Endometrium (tissue), 2 donors: ENCODE data around the gene SKAP2.

Experiments used
- FAIRE-seq: peaks from 2 replicates; lab custom pipeline; 2012; peaks lifted over from hg19 to GRCh38; lab: Jason Lieb, UNC
- donor health status: control.
- donor health status: control.

SKAP2 gene

GRCh38 chr7:26631601-26632000, 232.8 kb downstream of the SKAP2 start:
- FAIRE-seq = no peak

- no peak for FAIRE-seq
Observed at GRCh38 chr7:26630941-26631580, 233.3 kb downstream of the SKAP2 start.

GRCh38 chr7:26630361-26630760, 234.0 kb downstream of the SKAP2 start:
- no peak for FAIRE-seq

GRCh38 chr7:26629696-26630095, 234.7 kb downstream of the SKAP2 start:
- FAIRE-seq = no peak

GRCh38 chr7:26627891-26628341, 236.5 kb downstream of the SKAP2 start:
- no peak for FAIRE-seq

GRCh38 chr7:26627221-26627620, 237.2 kb downstream of the SKAP2 start:
- no peak for FAIRE-seq

- FAIRE-seq = no peak
Observed at GRCh38 chr7:26626687-26627086, 237.7 kb downstream of the SKAP2 start.

- FAIRE-seq = no peak
Observed at GRCh38 chr7:26626156-26626555, 238.2 kb downstream of the SKAP2 start.

- FAIRE-seq = no peak
Observed at GRCh38 chr7:26625286-26625685, 239.1 kb downstream of the SKAP2 start.

- no peak for FAIRE-seq
Observed at GRCh38 chr7:26624839-26625238, 239.6 kb downstream of the SKAP2 start.

- no peak for FAIRE-seq
Observed at GRCh38 chr7:26624431-26624830, 240.0 kb downstream of the SKAP2 start.

GRCh38 chr7:26620352-26620751, 244.0 kb downstream of the SKAP2 start:
- no peak for FAIRE-seq

- no peak for FAIRE-seq
Observed at GRCh38 chr7:26619348-26619984, 244.9 kb downstream of the SKAP2 start.

GRCh38 chr7:26618898-26619297, 245.5 kb downstream of the SKAP2 start:
- FAIRE-seq = no peak

GRCh38 chr7:26618449-26618848, 245.9 kb downstream of the SKAP2 start:
- FAIRE-seq = no peak
